ENCODE measurements around the gene BATF3.

- no peak for TF ChIP-seq TEAD1 (CRISPR knock-in tag; IDR thresholded peaks at IDR 0.05)
- no peak for TF ChIP-seq NR4A1 (CRISPR knock-in tag; IDR thresholded peaks at IDR 0.05)
- TF ChIP-seq NR4A1 (tag; IDR thresholded peaks at IDR 0.05) = no peak
These were observed 57.7 kb downstream of the BATF3 start for GRCh38 chr1:212641956-212642355.
